ENCODE measurements around the gene ULK2. TPM values are rescaled to one million over a fixed set of nuclear protein-coding genes. Genes with fewer than 3 reads are reported as not detected.
A peak's percentile ranks its signal among the peaks of the same experiment; 100 is the strongest.

ULK2 gene
- total RNA-seq, 5 donors from 2014 or later (not counting 1 experiment from before 2014, with no cell fraction given) = 9.8 to 18.5 (median 10.5) TPM

- Mint-ChIP-seq H3K4me3 (peak overlapping the region in 1 of 3 donors; percentile 5), H3K27me3 (no peaks in the 10 kb centered on the region), H3K4me1 (peaks cover 56 to 63% (median 62%) of the 10 kb centered on the region in 3 donors), H3K9me3 (no peaks in the 10 kb centered on the region), H3K27ac (peak overlapping the region; percentile 95 to 97), H3K36me3 (peaks cover 21% of the 10 kb centered on the region)
- H3K27ac ChIP-seq (ENCODE audit: low read length) = no peak overlapping the region
- CTCF ChIA-PET = interaction anchor here in 1 of 2 donors (1.1 kb wide), 1 partner anchor 29 kb away, joined by 3 read pairs; no protein-coding TSS in a partner anchor
- no peak for DNase-seq
- no peak overlapping the region for H3K4me3 ChIP-seq (ENCODE audit: control insufficient read depth in 1 of 2, extremely low read depth in 1 of 2, low read length in 1 of 2)
- H3K36me3 ChIP-seq (ENCODE audit: control insufficient read depth in 2 of 2, extremely low read depth in 1 of 2, insufficient read depth in 1 of 2, low read length in 1 of 2) = peaks cover 0 to 16% of the 10 kb centered on the region in 2 donors
- H3K9me3 ChIP-seq = no peaks in the 10 kb centered on the region
- ATAC-seq (replicated peaks in 1 of 4) = no peak
- no peaks in the 10 kb centered on the region for H3K27me3 ChIP-seq (replicated peaks in 1 of 2; ENCODE audit: control insufficient read depth in 2 of 2, extremely low read depth in 1 of 2, insufficient read depth in 2 of 2, low read length in 1 of 2)
- peaks cover 26 to 41% of the 10 kb centered on the region in 2 experiments for H3K4me1 ChIP-seq (ENCODE audit: control insufficient read depth in 1 of 2, extremely low read depth in 1 of 2, insufficient read depth in 2 of 2, low read length in 2 of 2)
- POLR2A ChIA-PET = no interaction called here
- 96% methylated on average over 3 of the region's 6 CpGs for WGBS (ENCODE audit: insufficient coverage)
Measured at GRCh38 chr17:19773534-19773933, 94.2 kb downstream of the ULK2 start.

- Mint-ChIP-seq H3K9me3 (no peaks in the 10 kb centered on the region), H3K27ac (peak overlapping the region; percentile 95 to 97), H3K4me3 (peak overlapping the region; percentile 35 to 62 (median 41)), H3K27me3 (no peaks in the 10 kb centered on the region), H3K4me1 (peaks cover 69 to 77% (median 73%) of the 10 kb centered on the region in 3 donors), H3K36me3 (peaks cover 11% of the 10 kb centered on the region)
- Histone ChIP-seq H3K27me3 (replicated peaks in 1 of 2; ENCODE audit: control insufficient read depth in 2 of 2, extremely low read depth in 1 of 2, insufficient read depth in 2 of 2, low read length in 1 of 2) (no peaks in the 10 kb centered on the region), H3K36me3 (ENCODE audit: control insufficient read depth in 2 of 2, extremely low read depth in 1 of 2, insufficient read depth in 1 of 2, low read length in 1 of 2) (peaks cover 0 to 12% of the 10 kb centered on the region in 2 donors), H3K4me1 (ENCODE audit: control insufficient read depth in 1 of 2, extremely low read depth in 1 of 2, insufficient read depth in 2 of 2, low read length in 2 of 2) (peaks cover 26 to 49% of the 10 kb centered on the region in 2 experiments), H3K4me3 (ENCODE audit: control insufficient read depth in 1 of 2, extremely low read depth in 1 of 2, low read length in 1 of 2) (peak overlapping the region; percentile 13 to 44), H3K9me3 (no peaks in the 10 kb centered on the region), H3K27ac (ENCODE audit: low read length) (peak overlapping the region; percentile 47)
- WGBS (ENCODE audit: insufficient coverage) = 5% methylated on average over 3 of the region's 7 CpGs
- peak; percentile 90 to 95 (median 92) for ATAC-seq (replicated peaks in 1 of 4)
- peak; percentile 13 to 83 (median 39) for DNase-seq
- ChIA-PET POLR2A (no interaction called here), CTCF (interaction anchor here (0.6 to 2.5 kb wide), 7 partner anchors 10 to 1255 kb away, joined by 3 to 21 read pairs (median 6); partner anchors contain the start of gene B9D1 (in 1 of the 2))
Measured at GRCh38 chr17:19771971-19772630, 95.6 kb downstream of the ULK2 start.

- H3K36me3 Mint-ChIP-seq = peaks cover 9% of the 10 kb centered on the region
- Histone ChIP-seq H3K36me3 (ENCODE audit: control insufficient read depth in 2 of 2, extremely low read depth in 1 of 2, insufficient read depth in 1 of 2, low read length in 1 of 2) (peaks cover 0 to 5% of the 10 kb centered on the region in 2 donors), H3K27ac (ENCODE audit: low read length) (peak overlapping the region; percentile 47), H3K9me3 (no peaks in the 10 kb centered on the region), H3K27me3 (replicated peaks in 1 of 2; ENCODE audit: control insufficient read depth in 2 of 2, extremely low read depth in 1 of 2, insufficient read depth in 2 of 2, low read length in 1 of 2) (peaks cover 0 to 2% of the 10 kb centered on the region in 2 experiments), H3K4me1 (ENCODE audit: control insufficient read depth in 1 of 2, extremely low read depth in 1 of 2, insufficient read depth in 2 of 2, low read length in 2 of 2) (peaks cover 31 to 58% of the 10 kb centered on the region in 2 experiments), H3K4me3 (ENCODE audit: control insufficient read depth in 1 of 2, extremely low read depth in 1 of 2, low read length in 1 of 2) (no peak overlapping the region)
- H3K4me3 Mint-ChIP-seq = peak overlapping the region; percentile 41 to 65 (median 62)
- H3K27me3 Mint-ChIP-seq = peaks cover 0 to 2% of the 10 kb centered on the region in 2 donors
- H3K27ac Mint-ChIP-seq = peak overlapping the region; percentile 95 to 97
- POLR2A ChIA-PET = no interaction called here
- peaks cover 76 to 83% (median 79%) of the 10 kb centered on the region in 3 donors for H3K4me1 Mint-ChIP-seq
- ATAC-seq (replicated peaks in 1 of 4) (peak in 1 of 4 experiments; percentile 3), DNase-seq (no peak)
- no peaks in the 10 kb centered on the region for H3K9me3 Mint-ChIP-seq
- CTCF ChIA-PET = interaction anchor here (0.6 to 2.5 kb wide), 5 partner anchors 9 to 258 kb away, joined by 3 to 21 read pairs (median 6); no protein-coding TSS in a partner anchor
- 94% methylated on average over 3 of the region's 6 CpGs for WGBS (ENCODE audit: insufficient coverage)
Measured at GRCh38 chr17:19770985-19771735, 96.6 kb downstream of the ULK2 start.

GRCh38 chr17:19769946-19770652, 97.6 kb downstream of the ULK2 start:
- CTCF ChIA-PET = interaction anchor here (0.5 to 2.5 kb wide), 5 partner anchors 8 to 283 kb away, joined by 3 to 21 read pairs (median 5); no protein-coding TSS in a partner anchor
- H3K4me1 Mint-ChIP-seq = peaks cover 72 to 77% (median 72%) of the 10 kb centered on the region in 3 donors

GRCh38 chr17:19768046-19768782, 99.5 kb downstream of the ULK2 start:
- peaks cover 27 to 54% of the 10 kb centered on the region in 2 experiments for H3K4me1 ChIP-seq (ENCODE audit: control insufficient read depth in 1 of 2, extremely low read depth in 1 of 2, insufficient read depth in 2 of 2, low read length in 2 of 2)

More at GRCh38 chr17:19769946-19770652, 97.6 kb downstream of the ULK2 start:
- peak overlapping the region; percentile 81 to 97 for H3K27ac Mint-ChIP-seq
- POLR2A ChIA-PET = no interaction called here
- Histone ChIP-seq H3K9me3 (no peaks in the 10 kb centered on the region), H3K27ac (ENCODE audit: low read length) (peak overlapping the region; percentile 47), H3K4me3 (ENCODE audit: control insufficient read depth in 1 of 2, extremely low read depth in 1 of 2, low read length in 1 of 2) (no peak overlapping the region), H3K36me3 (ENCODE audit: control insufficient read depth in 2 of 2, extremely low read depth in 1 of 2, insufficient read depth in 1 of 2, low read length in 1 of 2) (no peaks in the 10 kb centered on the region), H3K27me3 (replicated peaks in 1 of 2; ENCODE audit: control insufficient read depth in 2 of 2, extremely low read depth in 1 of 2, insufficient read depth in 2 of 2, low read length in 1 of 2) (peaks cover 0 to 6% of the 10 kb centered on the region in 2 experiments), H3K4me1 (ENCODE audit: control insufficient read depth in 1 of 2, extremely low read depth in 1 of 2, insufficient read depth in 2 of 2, low read length in 2 of 2) (peaks cover 31 to 60% of the 10 kb centered on the region in 2 experiments)
- H3K36me3 Mint-ChIP-seq = peaks cover 4% of the 10 kb centered on the region
- H3K9me3 Mint-ChIP-seq = no peaks in the 10 kb centered on the region
- no peak for ATAC-seq (replicated peaks in 1 of 4)
- H3K4me3 Mint-ChIP-seq = peak overlapping the region in 1 of 3 donors; percentile 62
- WGBS (ENCODE audit: insufficient coverage) = 89% methylated on average over 5 of the region's 7 CpGs
- peaks cover 0 to 2% of the 10 kb centered on the region in 2 donors for H3K27me3 Mint-ChIP-seq
- DNase-seq = no peak

More at GRCh38 chr17:19768046-19768782, 99.5 kb downstream of the ULK2 start:
- Histone ChIP-seq H3K4me3 (ENCODE audit: control insufficient read depth in 1 of 2, extremely low read depth in 1 of 2, low read length in 1 of 2) (no peak overlapping the region), H3K27me3 (replicated peaks in 1 of 2; ENCODE audit: control insufficient read depth in 2 of 2, extremely low read depth in 1 of 2, insufficient read depth in 2 of 2, low read length in 1 of 2) (peaks cover 0 to 6% of the 10 kb centered on the region in 2 experiments), H3K27ac (ENCODE audit: low read length) (no peak overlapping the region), H3K9me3 (no peaks in the 10 kb centered on the region), H3K36me3 (ENCODE audit: control insufficient read depth in 2 of 2, extremely low read depth in 1 of 2, insufficient read depth in 1 of 2, low read length in 1 of 2) (no peaks in the 10 kb centered on the region)
- ATAC-seq (replicated peaks in 1 of 4) (no peak), DNase-seq (no peak)
- Mint-ChIP-seq H3K27ac (peak overlapping the region; percentile 86 to 87), H3K4me3 (peak overlapping the region in 1 of 3 donors; percentile 16), H3K9me3 (no peaks in the 10 kb centered on the region), H3K27me3 (peaks cover 0 to 2% of the 10 kb centered on the region in 2 donors), H3K4me1 (peaks cover 56 to 63% (median 58%) of the 10 kb centered on the region in 3 donors), H3K36me3 (no peaks in the 10 kb centered on the region)
- ChIA-PET POLR2A (no interaction called here), CTCF (interaction anchor here in 1 of 2 donors (1.0 kb wide), 1 partner anchor 10 kb away, joined by 4 read pairs; no protein-coding TSS in a partner anchor)
- 44% methylated on average over 2 of the region's 10 CpGs for WGBS (ENCODE audit: insufficient coverage)

Data from T-cell (primary cell).